ENCODE measurements around the gene CNOT3. TPM values are rescaled to one million over a fixed set of nuclear protein-coding genes. Genes with fewer than 3 reads are reported as not detected.

CNOT3 gene
- total RNA-seq, 1 experiment from 2014 or later = 91.2 TPM

DNA sequence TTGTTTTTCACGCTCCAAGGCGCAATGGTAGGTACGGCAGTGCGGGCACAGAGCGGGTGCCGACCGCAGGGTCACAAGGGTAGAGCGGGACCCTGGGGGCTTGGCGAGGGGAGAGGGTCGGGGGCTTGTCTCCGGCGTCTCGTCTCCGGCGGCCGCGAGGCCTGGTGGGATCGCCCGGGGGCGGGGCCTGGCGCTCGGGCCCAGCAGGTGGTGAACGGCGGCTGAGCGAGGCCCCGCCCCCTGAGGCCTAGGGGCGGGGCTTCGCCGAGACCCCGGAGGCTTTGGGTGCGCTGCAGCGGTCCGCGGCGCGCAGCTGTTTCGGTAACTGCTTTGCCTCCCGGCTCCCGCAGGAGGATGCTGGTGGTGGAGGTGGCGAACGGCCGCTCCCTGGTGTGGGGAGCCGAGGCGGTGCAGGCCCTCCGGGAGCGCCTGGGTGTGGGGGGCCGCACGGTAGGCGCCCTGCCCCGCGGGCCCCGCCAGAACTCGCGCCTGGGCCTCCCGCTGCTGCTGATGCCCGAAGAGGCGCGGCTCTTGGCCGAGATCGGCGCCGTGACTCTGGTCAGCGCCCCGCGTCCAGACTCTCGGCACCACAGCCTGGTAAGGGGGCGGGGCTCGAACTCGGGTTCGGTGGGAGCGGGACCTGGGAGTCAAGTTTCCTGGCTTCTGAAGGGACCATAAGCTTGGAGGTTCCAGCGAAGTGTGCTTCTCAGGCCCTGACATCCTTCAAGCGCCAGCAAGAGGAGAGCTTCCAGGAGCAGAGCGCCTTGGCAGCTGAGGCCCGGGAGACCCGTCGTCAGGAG, 53.6 kb downstream of the CNOT3 start, which contains the start of gene TSEN34:
Gene TSEN34, plus strand, starts transcription at position 298 of the 800 bp plus-strand sequence. Its CDS starts 57 bp downstream, at position 355.
- no peak within 1 kb of the TSS; the same call in 1 of the 2 replicates for H3K4ac ChIP-seq (ENCODE audit: low read depth, low read length)
- peaks cover 11% of the 10 kb centered on the region for H3K23me2 ChIP-seq (ENCODE audit: insufficient read length, low read depth, low read length, poor library complexity, severe bottlenecking)
- H2BK120ac ChIP-seq (ENCODE audit: low read depth, low read length, poor library complexity, severe bottlenecking) = no peak within 1 kb of the TSS
- Mint-ChIP-seq H3K36me3 (ENCODE audit: insufficient read depth in 1 of 3, low read depth in 3 of 3) (peaks cover 28 to 55% (median 55%) of the 10 kb centered on the region in 3 experiments), H3K4me1 (peaks cover 13 to 29% of the 10 kb centered on the region in 2 experiments), H3K27ac (peak within 1 kb of the TSS; percentile 100), H3K27me3 (ENCODE audit: low read depth) (no peaks in the 10 kb centered on the region), H3K4me3 (peak within 1 kb of the TSS; percentile 87 to 93), H3K9me3 (no peaks in the 10 kb centered on the region)
- no peaks in the 10 kb centered on the region for H3K9me3 ChIP-seq (ENCODE audit: control insufficient read depth, low read depth, low read length)
- no peak within 1 kb of the TSS for H2AFZ ChIP-seq (ENCODE audit: low read length)
- peak within 1 kb of the TSS; percentile 94 for H3K14ac ChIP-seq (ENCODE audit: insufficient read depth, low read length)
- H3K27me3 ChIP-seq (ENCODE audit: insufficient read depth, low read length) = no peaks in the 10 kb centered on the region
- H4K20me1 ChIP-seq (ENCODE audit: control insufficient read depth, insufficient read depth, insufficient read length) = peaks cover 3% of the 10 kb centered on the region
- H3K4me1 ChIP-seq (ENCODE audit: insufficient read depth, low read length) = peaks cover 3% of the 10 kb centered on the region; the same call in 1 of the 2 replicates
- peak within 1 kb of the TSS; percentile 80 for H3K27ac ChIP-seq (ENCODE audit: insufficient read length, low read depth, low read length)
- peak within 1 kb of the TSS; percentile 36 for H4K5ac ChIP-seq (ENCODE audit: insufficient read length, low read depth, low read length)
- peak within 1 kb of the TSS; percentile 94 for H3K18ac ChIP-seq (ENCODE audit: insufficient read length, low read depth, low read length)
- peak within 1 kb of the TSS; percentile 42 for H2BK5ac ChIP-seq (ENCODE audit: insufficient read length, low read length)
- H3K79me2 ChIP-seq (ENCODE audit: insufficient read depth, low read length) = no peaks in the 10 kb centered on the region
- H3T11ph ChIP-seq (ENCODE audit: low read length) = no peak within 1 kb of the TSS
- no peaks in the 10 kb centered on the region for H3K79me1 ChIP-seq (ENCODE audit: insufficient read depth, low read depth, low read length, poor library complexity, severe bottlenecking)
- H4K8ac ChIP-seq (replicated peaks; ENCODE audit: insufficient read length, low read depth, low read length) = no peak within 1 kb of the TSS
- no peak within 1 kb of the TSS; the same call in 1 of the 2 replicates for H2BK15ac ChIP-seq (ENCODE audit: low read depth, low read length)
- H2AK5ac ChIP-seq (ENCODE audit: insufficient read length, low read length) = no peak within 1 kb of the TSS
- no CpG with 5 or more reads among the region's 77 CpGs for WGBS (ENCODE audit: extremely low coverage, insufficient read length, low lambda C conversion rate)
- H3K56ac ChIP-seq (ENCODE audit: insufficient read length, low read depth, low read length) = no peak within 1 kb of the TSS
- no peak within 1 kb of the TSS for H2BK20ac ChIP-seq (ENCODE audit: low read depth, low read length, poor library complexity, severe bottlenecking)
- no peak within 1 kb of the TSS for H4K91ac ChIP-seq (ENCODE audit: insufficient read length, low read depth, low read length)
- peak within 1 kb of the TSS; percentile 6 for H2BK12ac ChIP-seq (ENCODE audit: insufficient read length, low read depth, low read length)
- peak within 1 kb of the TSS; percentile 89 for H3K4me2 ChIP-seq (ENCODE audit: insufficient read depth, insufficient read length, low read length)
- DNase-seq = peak; percentile 84
- peak within 1 kb of the TSS; percentile 82 for H3K9ac ChIP-seq (ENCODE audit: extremely low read depth, insufficient read length, low read length)
- TF ChIP-seq CTCF (conservative IDR thresholded peaks at IDR 0.05) = no peak
- no peak within 1 kb of the TSS for H3K23ac ChIP-seq (ENCODE audit: insufficient read length, low read depth, low read length)

Data from H9 (cell line).